SU-DHL-6 (cell line): ENCODE measurements around the gene LIN7C.

Experiments used
- CTCF ChIP-seq: fragments of 200-600 bp; sonication (generic); IDR thresholded peaks from one replicate; pipeline ENCODE4 v1.5.1; 2017; ENCODE audit warnings: antibody characterized with exemption, mild to moderate bottlenecking, low read length, moderate library complexity; ENCODE audit not compliant: insufficient read depth, poor library complexity, severe bottlenecking
- EZH2phosphoT487 ChIP-seq: fragments of 200-600 bp; sonication (generic), shearing (Covaris generic); conservative IDR thresholded peaks from 2 replicates; pipeline ENCODE4 v1.6.1; 2018; ENCODE audit warnings: mild to moderate bottlenecking, antibody characterized with exemption, low read length, moderate library complexity, mixed read lengths

- TF ChIP-seq CTCF (no peak), EZH2phosphoT487 (no peak)
Measured at GRCh38 chr11:27524155-27524554, 17.6 kb upstream of the LIN7C start.
